GM13977 (cell line): ENCODE data around the gene XNDC1N.
"Not testable (repeated sequence)": the region's sequence is repeated elsewhere in the genome, so short reads cannot be mapped to it uniquely, and the experiment has no call there.

Experiments
- DNase-seq: peaks from one replicate; pipeline ENCODE4 v3.0.0; 2012; ENCODE audit warnings: low spot score
- CTCF ChIP-seq: IDR thresholded peaks from 2 replicates; pipeline ENCODE4 v1.5.1; 2012; ENCODE audit warnings: mild to moderate bottlenecking, control low read depth; ENCODE audit not compliant: insufficient read depth; ENCODE audit errors: extremely low read depth, missing control alignments
- in situ Hi-C: fragments of 300-500 bp; cut with MboI; formaldehyde crosslinking; loops from one replicate; pipeline ENCODE4 v1.12.0; 2022; ENCODE audit warnings: low sequenced_read_pairs, low pct_unique_long_range_greater_than_20kb, mixed read lengths, inconsistent platforms; ENCODE audit not compliant: unreplicated experiment

The XNDC1N gene

GRCh38 chr11:71917646-71918140, 10.7 kb downstream of the XNDC1N start:
- no peak for TF ChIP-seq CTCF
- no peak for DNase-seq
- in situ Hi-C loops = no loop called here

DNA sequence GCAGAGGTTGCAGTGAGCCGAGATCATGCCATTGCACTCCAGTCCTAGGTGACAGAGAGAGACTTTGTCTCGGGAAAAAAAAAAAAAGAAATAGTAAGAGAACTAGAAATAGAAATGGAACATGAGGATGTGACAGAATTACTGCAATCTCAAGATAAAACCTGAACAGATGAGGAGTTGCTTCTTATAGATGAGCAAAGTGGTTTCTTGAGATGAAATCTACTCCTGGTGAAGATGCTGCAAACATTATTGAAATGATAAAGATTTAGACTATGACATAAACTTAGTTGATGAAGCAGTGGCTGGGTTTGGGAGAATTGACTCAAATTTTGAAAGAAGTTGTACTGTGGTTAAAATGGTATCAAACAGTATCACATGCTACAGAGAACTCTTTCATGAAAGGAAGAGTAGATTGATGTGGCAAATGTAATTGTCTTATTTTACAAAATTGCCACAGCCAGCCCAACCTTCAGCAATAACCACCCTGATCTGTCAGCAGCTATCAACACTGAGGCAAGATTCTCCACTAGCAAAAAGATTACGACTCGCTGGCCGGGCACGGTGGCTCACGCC, 13.7 kb downstream of the XNDC1N start:
- TF ChIP-seq CTCF = no peak
- in situ Hi-C loops = no loop called here
- DNase-seq = no peak

DNA sequence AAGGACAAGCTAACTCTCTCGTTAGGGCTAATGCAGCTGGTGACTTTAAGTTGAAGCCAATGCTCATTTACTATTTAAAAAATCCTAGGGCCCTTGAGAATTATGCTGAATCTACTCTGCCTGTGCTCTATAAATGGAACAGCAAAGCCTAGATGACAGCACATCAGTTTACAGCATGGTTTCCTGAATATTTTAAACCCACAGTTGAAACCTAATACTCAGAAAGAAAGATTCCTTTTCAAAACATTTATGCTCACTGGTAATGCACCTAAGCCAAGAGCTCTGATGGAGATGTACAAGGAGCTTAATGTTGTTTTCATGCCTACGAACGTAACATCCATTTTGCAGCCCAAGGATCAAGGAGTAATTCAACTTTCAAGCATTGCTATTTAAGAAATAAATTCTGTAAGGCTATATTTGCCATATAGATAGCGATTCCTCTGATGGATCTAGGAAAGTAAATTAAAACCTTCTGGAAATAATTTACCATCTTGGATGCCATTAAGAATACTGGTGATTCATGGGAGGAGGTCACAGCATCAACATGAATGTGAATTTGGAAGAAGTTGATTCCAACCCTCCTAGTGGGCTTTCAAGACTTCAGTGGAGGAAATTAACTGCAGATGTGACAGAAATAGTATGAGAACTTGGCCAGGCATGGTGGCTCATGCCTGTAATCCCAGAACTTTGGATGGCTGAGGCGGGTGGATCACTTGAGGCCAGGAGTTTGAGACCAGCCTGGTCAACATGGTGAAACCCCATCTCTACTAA, 14.5 kb downstream of the XNDC1N start:
- DNase-seq = no peak
- in situ Hi-C loops = no loop called here
- no peak for TF ChIP-seq CTCF

DNA sequence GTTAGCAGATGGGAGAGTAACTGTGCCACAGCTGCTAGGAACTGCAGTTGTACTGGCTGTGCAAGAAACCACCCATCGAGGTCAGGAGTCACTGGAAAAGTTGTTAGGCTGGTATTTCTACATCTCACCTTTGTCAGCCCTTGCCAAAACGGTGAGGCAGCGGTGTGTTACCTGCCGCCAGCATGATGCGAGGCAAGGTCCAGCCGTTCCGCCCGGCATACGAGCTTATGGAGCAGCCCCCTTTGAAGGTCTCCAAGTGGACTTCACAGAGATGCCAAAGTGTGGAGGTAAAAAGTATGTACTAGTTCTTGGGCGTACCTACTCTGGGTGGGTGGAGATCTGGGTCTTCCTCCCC, 16.4 kb downstream of the XNDC1N start:
- in situ Hi-C loops, DNase-seq: not testable (repeated sequence)

DNA sequence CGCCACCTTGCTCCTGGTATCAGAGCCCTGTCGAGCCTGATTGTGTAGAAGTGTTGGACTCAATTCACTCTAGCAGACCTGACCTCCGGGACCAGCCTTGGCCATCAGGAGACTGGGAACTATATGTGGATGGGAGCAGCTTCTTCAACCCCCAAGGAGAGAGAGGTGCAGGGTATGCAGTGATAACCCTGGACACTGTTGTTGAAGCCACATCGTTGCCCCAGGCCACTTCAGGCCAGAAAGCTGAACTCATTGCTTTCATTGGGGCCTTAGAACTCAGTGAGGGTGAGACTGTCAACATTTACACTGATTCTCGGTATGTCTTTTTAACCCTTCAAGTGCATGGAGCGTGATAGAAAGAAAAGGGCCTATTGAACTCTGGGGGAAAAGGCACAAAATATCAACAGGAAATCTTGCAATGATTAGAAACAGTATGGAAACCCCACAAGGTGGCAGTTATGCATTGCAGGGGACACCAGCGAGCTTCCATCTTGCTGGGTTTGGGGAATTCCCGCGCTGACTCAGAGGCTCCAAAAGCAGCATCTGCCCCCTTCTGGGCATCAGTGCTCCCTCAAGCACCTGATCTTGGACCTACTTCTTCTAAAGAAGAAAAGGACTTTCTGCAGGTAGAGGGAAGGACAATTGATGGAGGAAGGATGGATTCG, 16.9 kb downstream of the XNDC1N start:
- DNase-seq, in situ Hi-C loops: not testable (repeated sequence)
- peak; percentile 43 for TF ChIP-seq CTCF

DNA sequence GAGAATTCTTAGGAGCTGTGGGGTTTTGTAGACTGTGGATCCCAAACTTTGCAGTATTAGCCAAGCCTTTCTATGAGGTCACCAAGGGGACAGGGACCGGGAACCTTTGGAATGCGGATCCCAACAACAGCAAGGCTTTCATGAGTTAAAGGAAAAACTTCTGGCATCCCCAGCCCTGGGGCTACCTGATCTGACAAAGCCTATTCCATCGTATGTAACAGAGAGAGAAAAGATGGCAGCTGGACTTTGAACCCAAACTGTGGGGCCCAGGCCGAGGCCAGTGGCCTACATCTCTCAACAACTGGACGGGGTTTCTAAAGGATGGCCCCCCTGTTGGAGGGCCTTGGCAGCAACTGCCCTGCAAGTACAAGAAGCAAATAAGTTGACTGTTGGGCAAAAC, 17.6 kb downstream of the XNDC1N start:
- DNase-seq, in situ Hi-C loops: not testable (repeated sequence)

GRCh38 chr11:71908218-71908617, 20.2 kb downstream of the XNDC1N start:
- in situ Hi-C loops = no loop called here
- DNase-seq = no peak

DNA sequence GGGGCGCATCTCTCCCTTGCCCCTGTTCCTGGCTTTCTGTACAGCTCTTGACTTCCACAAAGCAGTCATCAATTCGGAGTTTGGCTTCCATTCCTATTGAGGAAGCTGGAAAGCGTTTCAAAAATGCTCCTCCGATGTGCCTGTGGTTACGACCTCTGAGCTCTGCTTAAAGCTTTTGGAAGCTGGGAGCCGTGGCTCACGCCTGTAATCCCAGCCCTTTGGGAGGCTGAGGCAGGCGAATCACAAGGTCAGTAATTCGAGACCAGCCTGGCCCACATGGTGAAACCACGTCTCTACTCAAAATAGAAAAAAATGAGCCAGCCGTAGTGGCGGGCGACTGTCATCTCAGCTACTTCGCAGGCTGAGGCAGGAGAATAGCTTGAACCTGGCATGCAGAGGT, 27.3 kb downstream of the XNDC1N start:
- in situ Hi-C loops, DNase-seq: not testable (repeated sequence)

More at GRCh38 chr11:71908218-71908617, 20.2 kb downstream of the XNDC1N start:
- no peak for TF ChIP-seq CTCF
